ENCODE data around the gene MYADM.

Gene MYADM

GRCh38 chr19:53878776-53879139 is 11.1 kb downstream of the MYADM start:
- peak overlapping the region; percentile 67 for H3K4me3 ChIP-seq (ENCODE audit: low read depth, low read length)
- TF ChIP-seq CTCF (IDR thresholded peaks at IDR 0.05; ENCODE audit: low read depth, low read length), result no peak

GRCh38 chr19:53879140-53880081 is 11.7 kb downstream of the MYADM start:
- peak overlapping the region; percentile 67 for H3K4me3 ChIP-seq (ENCODE audit: low read depth, low read length)
- TF ChIP-seq CTCF (IDR thresholded peaks at IDR 0.05; ENCODE audit: low read depth, low read length), result no peak

GRCh38 chr19:53880711-53881481 is 13.2 kb downstream of the MYADM start:
- no peak for TF ChIP-seq CTCF (IDR thresholded peaks at IDR 0.05; ENCODE audit: low read depth, low read length)
- H3K4me3 ChIP-seq (ENCODE audit: low read depth, low read length), result peak overlapping the region; percentile 42

- TF ChIP-seq CTCF (IDR thresholded peaks at IDR 0.05; ENCODE audit: low read depth, low read length), result peak; percentile 48
- H3K4me3 ChIP-seq (ENCODE audit: low read depth, low read length), result peak within 1 kb of the TSS; percentile 42
These were observed 14.1 kb downstream of the MYADM start, which contains the start of gene PRKCG for GRCh38 chr19:53881482-53882390. Gene PRKCG, plus strand, starts transcription at chr19:53882197. Its CDS starts 298 bp downstream, at chr19:53882495.

GRCh38 chr19:53882391-53883050 is 14.8 kb downstream of the MYADM start:
- peak overlapping the region; percentile 42 for H3K4me3 ChIP-seq (ENCODE audit: low read depth, low read length)
- TF ChIP-seq CTCF (IDR thresholded peaks at IDR 0.05; ENCODE audit: low read depth, low read length), result no peak

GRCh38 chr19:53883231-53883661 is 15.6 kb downstream of the MYADM start:
- TF ChIP-seq CTCF (IDR thresholded peaks at IDR 0.05; ENCODE audit: low read depth, low read length), result no peak
- no peak overlapping the region for H3K4me3 ChIP-seq (ENCODE audit: low read depth, low read length)

Measured in WI38 (cell line).